H9 (cell line): ENCODE measurements around the gene MKRN2. TPM values are rescaled to one million over a fixed set of nuclear protein-coding genes. Genes with fewer than 3 reads are reported as not detected.

Experiments
- DNase-seq: peaks from one replicate; pipeline ENCODE4 v3.0.0-alpha.2; 2017
- H2AFZ ChIP-seq: one replicate; pipeline ENCODE4 v1.6.1; 2013; ENCODE audit warnings: mild to moderate bottlenecking, low read length, control low read depth, moderate library complexity
- H2AK5ac ChIP-seq: 2 replicates; pipeline ENCODE4 v1.6.1; 2013; ENCODE audit warnings: low read length, control low read depth, mixed read lengths; ENCODE audit not compliant: insufficient read length
- H2BK120ac ChIP-seq: one replicate; pipeline ENCODE4 v1.6.1; 2013; ENCODE audit warnings: low read depth, mild to moderate bottlenecking, low read length, control low read depth, inconsistent platforms; ENCODE audit not compliant: poor library complexity, severe bottlenecking
- H2BK12ac ChIP-seq: 2 replicates; pipeline ENCODE4 v1.6.1; 2013; ENCODE audit warnings: low read length, control low read depth, mixed read lengths, low read depth; ENCODE audit not compliant: insufficient read length
- H2BK15ac ChIP-seq: 2 replicates; pipeline ENCODE4 v1.6.1; 2013; ENCODE audit warnings: low read depth, low read length, control low read depth
- H2BK20ac ChIP-seq: one replicate; pipeline ENCODE4 v1.6.1; 2013; ENCODE audit warnings: low read depth, mild to moderate bottlenecking, low read length, control low read depth, inconsistent platforms; ENCODE audit not compliant: poor library complexity, severe bottlenecking
- H2BK5ac ChIP-seq: 2 replicates; pipeline ENCODE4 v1.6.1; 2013; ENCODE audit warnings: low read length, control low read depth, mixed read lengths; ENCODE audit not compliant: insufficient read length
- H3K14ac ChIP-seq: 2 replicates; pipeline ENCODE4 v1.6.1; 2013; ENCODE audit warnings: low read length, control low read depth; ENCODE audit not compliant: insufficient read depth
- H3K18ac ChIP-seq: 2 replicates; pipeline ENCODE4 v1.6.1; 2013; ENCODE audit warnings: low read depth, mild to moderate bottlenecking, mixed read lengths, low read length, control low read depth; ENCODE audit not compliant: insufficient read length
- H3K23ac ChIP-seq: 2 replicates; pipeline ENCODE4 v1.6.1; 2013; ENCODE audit warnings: low read length, control low read depth, mixed read lengths, low read depth; ENCODE audit not compliant: insufficient read length
- H3K23me2 ChIP-seq: 2 replicates; pipeline ENCODE4 v1.6.1; 2013; ENCODE audit warnings: low read depth, mild to moderate bottlenecking, mixed read lengths, low read length, control low read depth; ENCODE audit not compliant: insufficient read length, poor library complexity, severe bottlenecking
- H3K27ac ChIP-seq: 2 replicates; pipeline ENCODE4 v1.5.1; 2013; ENCODE audit warnings: low read length, control low read depth, mixed read lengths, low read depth; ENCODE audit not compliant: insufficient read length
- H3K27me3 ChIP-seq: 2 replicates; pipeline ENCODE4 v1.6.1; 2013; ENCODE audit warnings: low read length, control low read depth, inconsistent platforms; ENCODE audit not compliant: insufficient read depth
- H3K4ac ChIP-seq: 2 replicates; pipeline ENCODE4 v1.6.1; 2013; ENCODE audit warnings: low read depth, mild to moderate bottlenecking, control low read depth, inconsistent platforms, low read length, moderate library complexity
- H3K4me1 ChIP-seq: 2 replicates; pipeline ENCODE4 v1.6.1; 2013; ENCODE audit warnings: low read length, control low read depth, inconsistent platforms; ENCODE audit not compliant: insufficient read depth
- H3K4me2 ChIP-seq: 2 replicates; pipeline ENCODE4 v1.6.1; 2013; ENCODE audit warnings: low read length, control low read depth, mixed read lengths; ENCODE audit not compliant: insufficient read length, insufficient read depth
- H3K56ac ChIP-seq: 2 replicates; pipeline ENCODE4 v1.6.1; 2013; ENCODE audit warnings: low read depth, mild to moderate bottlenecking, mixed read lengths, low read length, control low read depth; ENCODE audit not compliant: insufficient read length
- H3K79me1 ChIP-seq: 2 replicates; pipeline ENCODE4 v1.6.1; 2013; ENCODE audit warnings: low read depth, mild to moderate bottlenecking, moderate library complexity, low read length, control low read depth, inconsistent platforms; ENCODE audit not compliant: insufficient read depth, poor library complexity, severe bottlenecking
- H3K79me2 ChIP-seq: 2 replicates; pipeline ENCODE4 v1.6.1; 2013; ENCODE audit warnings: low read length, control low read depth, inconsistent platforms; ENCODE audit not compliant: insufficient read depth
- H3K9ac ChIP-seq: 2 replicates; pipeline ENCODE4 v1.6.1; 2013; ENCODE audit warnings: low read length, control low read depth, mixed read lengths; ENCODE audit not compliant: insufficient read length; ENCODE audit errors: extremely low read depth
- H3K9me3 ChIP-seq: one replicate; pipeline ENCODE4 v1.6.1; 2013; ENCODE audit warnings: low read depth, low read length, inconsistent platforms; ENCODE audit not compliant: control insufficient read depth
- H3T11ph ChIP-seq: one replicate; pipeline ENCODE4 v1.6.1; 2013; ENCODE audit warnings: mild to moderate bottlenecking, low read length, control low read depth, inconsistent platforms
- H4K20me1 ChIP-seq: one replicate; pipeline ENCODE4 v1.6.1; 2013; ENCODE audit not compliant: control insufficient read depth, insufficient read length, insufficient read depth
- H4K5ac ChIP-seq: 2 replicates; pipeline ENCODE4 v1.6.1; 2013; ENCODE audit warnings: low read depth, mild to moderate bottlenecking, mixed read lengths, low read length, control low read depth; ENCODE audit not compliant: insufficient read length
- H4K8ac ChIP-seq: replicated peaks from 2 replicates; pipeline ENCODE4 v1.6.1; 2013; ENCODE audit warnings: low read length, control low read depth, mixed read lengths, low read depth; ENCODE audit not compliant: insufficient read length
- H4K91ac ChIP-seq: 2 replicates; pipeline ENCODE4 v1.6.1; 2013; ENCODE audit warnings: low read depth, mild to moderate bottlenecking, moderate library complexity, mixed read lengths, low read length, control low read depth; ENCODE audit not compliant: insufficient read length
- H3K27ac Mint-ChIP-seq, 3 experiments: 2 replicates in 2 of 3; 3 replicates in 1 of 3; pipeline ENCODE4 v1.8.0; 2020 to 2021; ENCODE audit warnings: mixed read lengths in 3 of 3, mild to moderate bottlenecking in 1 of 3, moderate library complexity in 1 of 3
- H3K27me3 Mint-ChIP-seq: 2 replicates; pipeline ENCODE4 v1.8.0; 2021; ENCODE audit warnings: low read depth, mild to moderate bottlenecking, moderate library complexity, mixed read lengths
- H3K36me3 Mint-ChIP-seq, 3 experiments: 2 replicates in 2 of 3; 3 replicates in 1 of 3; pipeline ENCODE4 v1.8.0; 2020 to 2021; ENCODE audit warnings: low read depth in 3 of 3, mixed read lengths in 3 of 3; ENCODE audit not compliant: insufficient read depth in 1 of 3
- H3K4me1 Mint-ChIP-seq, 2 experiments: 2 replicates each; pipeline ENCODE4 v1.8.0; 2020; ENCODE audit warnings: mixed read lengths in 2 of 2
- H3K4me3 Mint-ChIP-seq, 2 experiments: 2 replicates in 1 of 2; 3 replicates in 1 of 2; pipeline ENCODE4 v1.8.0; 2020 to 2021; ENCODE audit warnings: mild to moderate bottlenecking in 2 of 2, mixed read lengths in 2 of 2, moderate library complexity in 1 of 2
- H3K9me3 Mint-ChIP-seq, 2 experiments: 2 replicates in 1 of 2; 3 replicates in 1 of 2; pipeline ENCODE4 v1.8.0; 2020; ENCODE audit warnings: mild to moderate bottlenecking in 2 of 2, mixed read lengths in 2 of 2, moderate library complexity in 1 of 2
- whole genome bisulfite sequencing: extraction: QIAGEN DNeasy Blood & Tissue Kit; methylation state at CpG from one replicate; pipeline ENCODE4 v1.1.7; 2013; ENCODE audit warnings: missing lambda C conversion rate, low lambda C conversion rate, mixed read lengths; ENCODE audit not compliant: insufficient read length; ENCODE audit errors: extremely low coverage; 5-methylcytosine and 5-hydroxymethylcytosine counted together
- total RNA-seq: library from RNA; stranded (reverse); gene quantifications from 2 replicates; pipeline ENCODE4 v1.2.1, GENCODE V29; 2021
- TF ChIP-seq, protein P1 (sequence below): fragments of 200-600 bp; sonication (generic); conservative IDR thresholded peaks from 3 replicates; pipeline ENCODE4 v1.8.0; 2021; ENCODE audit warnings: antibody characterized with exemption, mild to moderate bottlenecking

The MKRN2 gene
- total RNA-seq, 1 experiment from 2014 or later, result 18.1 TPM

DNA sequence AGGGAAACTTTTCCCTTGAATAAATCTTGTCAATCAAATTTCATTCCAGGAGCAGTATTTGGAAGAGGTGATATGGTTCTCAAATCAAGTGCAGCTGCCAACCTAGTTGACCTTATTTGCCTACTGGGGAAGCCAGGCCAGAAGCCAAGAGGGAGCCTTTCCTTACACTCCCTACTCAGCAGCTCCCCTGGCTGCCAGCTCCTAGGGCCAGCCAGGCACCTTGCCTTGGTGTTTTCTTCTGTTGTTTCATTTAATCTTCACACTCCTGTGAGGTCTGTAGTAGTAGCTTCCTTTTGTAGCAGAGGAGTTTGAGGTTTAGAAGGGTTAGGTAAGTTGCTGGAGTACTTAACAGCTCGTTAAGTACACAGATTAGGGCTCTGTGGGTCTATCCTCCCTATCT lies 34.2 kb upstream of the MKRN2 start:
- Histone ChIP-seq H3K23me2 (no peaks in the 10 kb centered on the region), H3T11ph (no peak overlapping the region), H4K20me1 (no peaks in the 10 kb centered on the region), H3K79me2 (no peaks in the 10 kb centered on the region), H2BK120ac (no peak overlapping the region), H3K27me3 (no peaks in the 10 kb centered on the region), H3K18ac (no peak overlapping the region), H3K56ac (no peak overlapping the region), H3K4me2 (no peak overlapping the region), H3K9me3 (no peaks in the 10 kb centered on the region), H2BK12ac (no peak overlapping the region), H3K27ac (no peak overlapping the region), H4K5ac (no peak overlapping the region), H2AFZ (no peak overlapping the region), H2BK20ac (no peak overlapping the region), H2BK15ac (peak overlapping the region; percentile 27; the same call in 1 of the 2 replicates), H4K91ac (no peak overlapping the region), H3K79me1 (no peaks in the 10 kb centered on the region), H3K4ac (no peak overlapping the region), H3K23ac (no peak overlapping the region), H3K9ac (no peak overlapping the region), H3K4me1 (no peaks in the 10 kb centered on the region), H4K8ac (no peak overlapping the region), H2BK5ac (no peak overlapping the region), H3K14ac (no peak overlapping the region), H2AK5ac (no peak overlapping the region)
- DNase-seq, result no peak
- no peak overlapping the region for H3K4me3 Mint-ChIP-seq
- H3K27ac Mint-ChIP-seq, result no peak overlapping the region
- TF ChIP-seq, protein P1, sequence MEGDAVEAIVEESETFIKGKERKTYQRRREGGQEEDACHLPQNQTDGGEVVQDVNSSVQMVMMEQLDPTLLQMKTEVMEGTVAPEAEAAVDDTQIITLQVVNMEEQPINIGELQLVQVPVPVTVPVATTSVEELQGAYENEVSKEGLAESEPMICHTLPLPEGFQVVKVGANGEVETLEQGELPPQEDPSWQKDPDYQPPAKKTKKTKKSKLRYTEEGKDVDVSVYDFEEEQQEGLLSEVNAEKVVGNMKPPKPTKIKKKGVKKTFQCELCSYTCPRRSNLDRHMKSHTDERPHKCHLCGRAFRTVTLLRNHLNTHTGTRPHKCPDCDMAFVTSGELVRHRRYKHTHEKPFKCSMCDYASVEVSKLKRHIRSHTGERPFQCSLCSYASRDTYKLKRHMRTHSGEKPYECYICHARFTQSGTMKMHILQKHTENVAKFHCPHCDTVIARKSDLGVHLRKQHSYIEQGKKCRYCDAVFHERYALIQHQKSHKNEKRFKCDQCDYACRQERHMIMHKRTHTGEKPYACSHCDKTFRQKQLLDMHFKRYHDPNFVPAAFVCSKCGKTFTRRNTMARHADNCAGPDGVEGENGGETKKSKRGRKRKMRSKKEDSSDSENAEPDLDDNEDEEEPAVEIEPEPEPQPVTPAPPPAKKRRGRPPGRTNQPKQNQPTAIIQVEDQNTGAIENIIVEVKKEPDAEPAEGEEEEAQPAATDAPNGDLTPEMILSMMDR, result peak; percentile 13; the same call in 1 of the 3 replicates
- peaks cover 13 to 25% (median 24%) of the 10 kb centered on the region in 3 experiments for H3K36me3 Mint-ChIP-seq
- H3K9me3 Mint-ChIP-seq, result peaks cover 0 to 5% of the 10 kb centered on the region in 2 experiments; a peak in 1 of 5 replicates
- H3K27me3 Mint-ChIP-seq, result no peaks in the 10 kb centered on the region
- no peaks in the 10 kb centered on the region for H3K4me1 Mint-ChIP-seq
- WGBS, result no CpG with 5 or more reads among the region's 1 CpG
